HG03095 (cell line): ENCODE data around the gene CCDC59.
"Not testable (repeated sequence)": the region's sequence is repeated elsewhere in the genome, so short reads cannot be mapped to it uniquely, and the experiment has no call there.

ENCODE experiments used
- ATAC-seq: cut with Tn5 transposase; IDR thresholded peaks from one replicate; pipeline ENCODE4 v1.9.1; 2021; ENCODE audit warnings: moderate library complexity; ENCODE audit not compliant: unreplicated experiment

Gene CCDC59, protein sequence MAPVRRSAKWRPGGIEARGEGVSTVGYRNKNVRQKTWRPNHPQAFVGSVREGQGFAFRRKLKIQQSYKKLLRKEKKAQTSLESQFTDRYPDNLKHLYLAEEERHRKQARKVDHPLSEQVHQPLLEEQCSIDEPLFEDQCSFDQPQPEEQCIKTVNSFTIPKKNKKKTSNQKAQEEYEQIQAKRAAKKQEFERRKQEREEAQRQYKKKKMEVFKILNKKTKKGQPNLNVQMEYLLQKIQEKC

DNA sequence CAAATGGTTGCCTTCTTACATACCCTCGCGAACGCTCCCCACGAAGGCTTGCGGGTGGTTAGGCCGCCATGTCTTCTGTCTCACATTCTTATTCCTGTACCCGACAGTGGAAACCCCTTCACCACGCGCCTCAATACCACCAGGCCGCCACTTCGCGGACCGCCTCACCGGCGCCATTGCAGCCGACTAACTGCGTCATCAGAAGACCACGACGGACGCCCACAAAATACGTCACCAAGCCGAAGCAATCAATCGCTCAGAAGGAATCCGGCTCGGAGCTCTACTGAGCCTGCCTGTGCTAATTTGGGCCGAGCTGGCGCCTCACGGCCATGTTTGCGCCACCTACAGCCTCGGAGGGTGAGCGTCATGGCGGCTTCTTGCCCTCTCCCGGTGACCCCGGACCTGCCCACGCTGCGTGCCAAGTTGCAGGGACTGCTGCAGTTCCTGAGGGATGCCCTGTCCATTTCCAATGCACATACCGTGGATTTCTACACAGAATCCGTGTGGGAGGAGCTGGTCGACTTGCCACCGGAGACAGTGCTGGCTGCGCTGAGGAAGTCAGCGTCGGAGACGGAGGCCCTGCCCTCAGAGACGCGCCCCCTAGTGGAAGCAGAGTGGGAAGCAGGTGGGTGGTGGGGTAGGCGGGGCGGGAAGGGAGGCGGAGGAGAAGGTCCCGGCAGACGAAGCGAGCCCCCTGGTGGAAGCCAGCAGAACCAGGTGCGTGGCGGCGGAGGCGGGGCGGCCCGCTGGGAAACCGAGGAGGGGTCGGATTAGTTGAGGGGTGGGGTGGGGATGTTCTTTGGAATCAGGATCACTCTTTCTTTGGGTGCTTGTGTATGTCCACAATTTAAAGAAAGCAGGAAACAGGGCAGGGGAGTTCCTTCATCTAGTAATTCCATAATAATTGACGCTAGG lies at the start of gene CCDC59, which contains the start of gene METTL25:
TSS of gene CCDC59 (minus strand) at position 188 of the 915 bp plus-strand sequence. CDS start at position 177, 11 bp downstream.
TSS of gene METTL25 (plus strand) at position 330 of the 915 bp plus-strand sequence. CDS start at position 367, 37 bp downstream.
- ATAC-seq, result peak; percentile 91

DNA sequence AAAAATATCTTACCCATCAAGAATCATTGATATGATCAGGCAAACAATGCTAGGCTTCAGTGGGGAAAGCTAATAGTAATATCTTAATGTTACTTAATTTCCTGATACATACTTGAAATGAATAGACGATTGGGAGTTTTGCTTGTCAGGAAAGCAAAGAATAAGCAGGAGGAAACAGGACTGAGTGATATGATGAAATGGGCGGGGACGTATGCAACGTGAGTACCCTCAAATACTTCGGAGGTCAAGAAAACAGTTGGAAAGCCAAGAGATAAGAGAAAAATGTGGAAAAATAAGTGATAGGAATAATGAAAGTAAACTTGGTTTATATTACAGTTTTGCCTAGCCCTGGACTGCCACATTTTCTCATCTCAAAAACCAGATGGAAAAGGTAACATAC lies 49.3 kb upstream of the CCDC59 start:
- no peak for ATAC-seq

DNA sequence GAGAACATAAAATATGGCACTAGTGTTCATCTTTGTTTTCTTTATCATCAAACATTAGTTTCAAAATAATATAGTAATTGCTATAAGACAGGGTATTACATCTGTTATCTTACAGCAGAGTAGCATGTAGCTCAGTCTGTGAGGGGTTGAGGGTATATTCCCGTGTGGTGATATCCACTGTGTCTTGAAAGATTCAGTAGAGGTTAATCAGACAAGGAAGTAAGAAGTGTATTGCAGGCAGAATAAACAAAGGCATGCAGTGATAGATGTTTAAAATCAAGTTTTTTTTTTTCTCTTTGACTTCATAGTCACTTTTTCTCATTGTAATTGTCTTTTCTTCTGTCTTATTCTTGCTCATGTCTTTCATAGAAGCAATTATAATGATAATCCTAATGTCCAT lies 48.5 kb upstream of the CCDC59 start:
- no peak for ATAC-seq

DNA sequence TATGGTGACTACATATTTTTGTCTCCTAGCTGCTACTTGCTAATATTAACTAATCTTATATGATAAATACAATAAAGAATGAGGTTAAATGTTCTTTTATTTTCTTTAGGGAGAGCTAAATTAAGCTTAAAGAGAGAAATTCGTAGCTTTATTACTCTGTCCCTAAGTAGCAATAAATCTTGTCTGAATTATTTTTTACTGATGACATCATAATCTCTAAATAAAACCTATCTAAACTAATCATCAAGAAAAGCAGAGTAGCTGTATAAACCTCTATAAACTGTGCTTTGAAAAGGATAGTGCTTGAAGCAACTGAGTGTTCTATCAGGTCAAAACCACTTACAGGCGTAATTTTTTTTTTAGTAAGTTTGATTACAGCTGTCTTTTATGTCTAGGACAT lies 42.6 kb upstream of the CCDC59 start:
- no peak for ATAC-seq

DNA sequence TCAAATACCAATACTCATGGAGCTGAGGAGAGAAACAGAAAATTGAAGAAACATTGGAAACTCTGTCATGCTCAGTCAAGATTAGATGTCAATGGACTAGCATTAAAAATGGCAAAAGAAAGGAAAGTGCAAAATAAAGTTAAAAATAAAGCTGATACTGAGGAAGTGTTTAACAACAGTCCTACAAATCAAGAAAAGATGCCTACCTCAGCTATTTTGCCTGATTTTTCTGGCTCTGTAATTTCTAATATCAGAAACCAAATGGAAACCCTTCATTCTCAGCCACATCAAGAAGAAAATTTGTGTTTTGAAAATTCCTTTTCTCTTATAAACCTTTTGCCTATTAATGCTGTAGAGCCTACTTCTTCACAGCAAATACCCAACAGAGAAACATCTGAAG lies 40.7 kb upstream of the CCDC59 start:
- ATAC-seq, result no peak

DNA sequence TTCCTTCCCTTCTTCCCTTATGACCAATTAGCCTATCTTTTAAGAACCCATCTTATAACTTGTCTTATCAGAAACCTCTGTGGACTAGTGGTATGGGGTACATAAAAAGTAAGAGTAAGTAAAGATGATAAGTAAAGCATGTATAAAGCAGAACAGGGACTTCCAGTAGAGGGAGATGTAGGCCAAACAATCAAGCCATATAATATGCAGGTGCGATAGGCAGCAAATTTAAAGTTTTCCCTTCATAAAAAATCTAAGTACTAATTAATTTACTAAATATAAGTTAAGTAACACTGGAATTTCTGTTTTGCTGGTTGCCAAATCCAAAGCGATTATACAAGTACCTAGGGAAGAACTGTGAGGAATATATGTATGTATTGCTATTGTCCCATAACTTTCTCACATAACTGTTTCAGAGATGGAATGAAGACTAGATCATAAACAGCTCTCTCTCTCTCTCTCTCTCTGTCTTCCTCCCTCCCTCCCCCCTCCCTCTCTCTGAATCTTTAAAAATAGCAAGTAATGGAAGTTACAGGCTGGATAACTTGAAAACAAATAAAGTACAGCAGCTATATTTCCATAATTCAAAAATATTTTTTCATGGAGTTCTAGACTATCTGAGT lies 25.9 kb upstream of the CCDC59 start:
- ATAC-seq, result no peak

DNA sequence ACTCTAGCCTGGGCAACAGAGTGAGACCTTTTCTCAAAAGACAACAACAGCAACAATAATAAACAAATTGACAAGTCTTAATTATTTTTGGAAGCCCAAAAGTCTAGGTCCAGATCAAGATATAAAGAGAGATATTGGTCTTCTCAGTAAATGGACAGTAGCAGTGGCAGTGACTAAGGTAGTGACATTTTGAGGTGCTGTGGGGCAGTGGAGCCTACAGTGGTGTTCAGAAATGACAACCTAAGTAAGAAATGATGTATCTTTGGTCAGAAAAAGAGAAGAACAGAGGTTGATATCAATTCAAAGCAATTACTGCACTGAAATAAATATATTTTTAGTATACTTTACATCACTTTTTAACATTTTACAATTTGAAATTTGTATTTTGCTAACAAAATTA lies 20.8 kb upstream of the CCDC59 start:
- ATAC-seq, result no peak

DNA sequence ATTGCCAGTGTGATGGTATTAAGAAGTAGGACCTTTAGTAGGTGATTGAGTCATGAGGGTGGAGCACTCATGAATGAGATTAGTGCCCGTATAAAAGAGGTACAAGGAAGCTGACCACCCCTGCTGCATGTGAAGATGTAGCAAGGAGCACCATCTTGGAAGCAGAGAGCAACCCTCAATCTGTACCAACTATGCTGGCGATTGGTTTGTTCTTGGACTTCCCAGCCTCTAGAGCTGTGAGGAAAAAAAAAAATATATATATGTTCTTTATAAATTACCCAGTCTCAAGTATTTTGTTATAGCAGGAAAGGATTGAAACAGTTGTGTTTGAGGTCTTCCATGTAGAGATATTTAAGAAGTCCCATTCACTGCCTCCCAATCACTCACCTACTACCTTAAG lies 17.0 kb upstream of the CCDC59 start:
- no peak for ATAC-seq

DNA sequence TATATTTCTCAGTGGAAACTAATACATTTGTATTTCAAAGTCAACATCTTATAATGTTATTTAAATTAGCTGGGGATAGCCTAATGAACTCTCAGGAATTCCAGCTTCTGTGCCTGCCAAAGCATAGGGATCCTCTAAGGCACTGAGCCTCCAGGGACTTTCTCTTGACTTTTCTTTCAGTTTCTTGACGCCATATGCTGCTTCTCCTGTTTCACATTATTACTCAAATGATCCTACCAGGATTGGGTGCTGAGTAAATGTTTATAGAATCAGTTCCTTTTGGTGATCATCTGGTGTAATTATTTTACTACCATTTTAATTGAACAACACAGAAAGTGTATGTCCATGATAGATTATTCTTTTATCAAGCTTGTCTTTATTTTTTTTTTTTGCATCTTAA lies 8.0 kb upstream of the CCDC59 start:
- no peak for ATAC-seq

DNA sequence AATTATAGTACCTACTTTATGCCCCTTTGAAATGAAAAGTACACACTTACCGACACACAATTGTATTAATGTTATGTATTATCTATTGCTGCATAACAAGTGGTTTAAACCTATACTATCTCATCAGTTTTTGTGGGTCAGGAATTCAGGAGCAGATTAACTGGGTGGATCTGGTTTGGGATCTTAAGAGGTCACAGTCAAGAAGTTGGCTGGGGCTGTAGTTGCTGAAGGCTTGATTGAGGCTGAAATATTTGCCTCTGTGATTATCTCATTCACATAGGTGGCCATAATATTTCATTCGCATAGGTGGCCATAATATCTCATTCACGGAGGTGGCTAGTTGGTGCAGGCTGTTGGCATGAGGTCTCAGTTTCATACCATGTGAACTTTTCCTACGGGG lies 5.8 kb upstream of the CCDC59 start:
- ATAC-seq, result no peak

DNA sequence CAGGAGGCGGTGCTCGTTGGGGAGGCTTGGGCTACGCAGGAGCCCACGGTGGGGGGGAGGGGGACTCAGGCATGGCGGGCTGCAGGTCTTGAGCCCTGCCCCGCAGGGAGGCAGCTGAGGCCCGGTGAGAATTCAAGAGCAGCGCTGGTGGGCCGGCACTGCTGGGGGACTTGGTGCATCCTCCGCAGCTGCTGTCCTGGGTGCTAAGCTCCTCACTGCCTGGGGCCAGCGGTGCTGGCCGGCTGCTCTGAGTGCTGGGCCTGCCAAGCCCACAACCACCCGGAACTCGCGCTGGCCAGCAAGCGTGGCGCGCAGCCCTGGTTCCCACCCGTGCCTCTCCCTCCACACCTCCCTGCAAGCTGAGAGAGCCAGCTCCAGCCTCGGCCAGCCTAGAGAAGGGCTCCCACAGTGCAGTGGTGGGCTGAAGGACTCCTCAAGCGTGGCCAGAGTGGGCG lies 3.3 kb upstream of the CCDC59 start:
- ATAC-seq, result no peak

DNA sequence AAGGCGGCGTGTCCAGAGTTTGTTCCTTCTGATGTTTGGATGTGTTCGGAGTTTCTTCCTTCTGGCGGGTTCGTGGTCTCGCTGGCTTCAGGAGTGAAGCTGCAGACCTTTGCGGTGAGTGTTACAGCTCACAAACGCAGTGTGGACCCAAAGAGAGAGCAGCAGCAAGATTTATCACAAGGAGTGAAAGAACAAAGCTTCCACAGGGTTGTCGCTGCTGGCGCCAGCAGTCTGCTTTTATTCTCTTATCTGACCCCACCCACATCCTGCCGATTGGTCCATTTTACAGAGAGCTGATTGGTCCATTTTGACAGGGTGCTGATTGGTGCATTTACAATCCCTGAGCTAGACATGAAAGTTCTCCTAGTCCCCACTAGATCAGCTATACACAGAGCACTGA lies 2.6 kb upstream of the CCDC59 start:
- ATAC-seq, result not testable (repeated sequence)

DNA sequence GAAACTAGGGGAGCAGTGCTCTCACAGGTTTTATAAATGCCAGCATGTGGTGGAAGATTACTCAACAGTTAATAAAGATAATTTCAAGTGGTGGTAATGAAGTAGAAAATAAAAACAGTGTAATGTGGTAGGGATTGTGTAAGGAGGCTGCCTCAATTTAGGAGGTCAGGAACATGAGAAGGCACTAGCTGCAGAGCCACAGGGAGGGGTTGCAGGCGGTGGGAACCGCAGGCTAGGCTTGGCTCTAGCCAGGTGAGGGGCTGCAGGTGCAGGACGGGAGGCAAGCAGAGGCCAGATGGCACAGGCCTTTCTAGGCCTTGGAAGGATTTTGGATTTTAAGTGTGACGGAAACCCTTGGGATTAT lies 910 bp upstream of the CCDC59 start:
- ATAC-seq, result peak; percentile 24

DNA sequence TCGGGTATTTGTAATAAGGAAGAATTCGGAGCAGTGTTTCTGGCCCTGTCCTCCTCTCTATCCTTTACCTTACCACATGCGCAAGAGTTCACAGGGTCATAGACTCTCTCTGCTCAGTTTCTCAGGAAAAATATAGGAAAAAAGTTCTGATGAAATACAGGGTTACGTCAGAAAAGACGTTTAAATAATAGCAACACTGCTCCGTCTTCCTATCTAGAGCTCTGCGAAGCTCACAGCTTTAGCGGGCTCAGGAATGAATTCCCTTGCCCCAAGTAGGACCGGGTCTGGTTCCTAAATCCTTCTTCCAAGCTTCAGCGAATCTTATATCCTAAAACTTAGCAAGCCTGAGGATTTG lies 365 bp downstream of the CCDC59 start:
- no peak for ATAC-seq

DNA sequence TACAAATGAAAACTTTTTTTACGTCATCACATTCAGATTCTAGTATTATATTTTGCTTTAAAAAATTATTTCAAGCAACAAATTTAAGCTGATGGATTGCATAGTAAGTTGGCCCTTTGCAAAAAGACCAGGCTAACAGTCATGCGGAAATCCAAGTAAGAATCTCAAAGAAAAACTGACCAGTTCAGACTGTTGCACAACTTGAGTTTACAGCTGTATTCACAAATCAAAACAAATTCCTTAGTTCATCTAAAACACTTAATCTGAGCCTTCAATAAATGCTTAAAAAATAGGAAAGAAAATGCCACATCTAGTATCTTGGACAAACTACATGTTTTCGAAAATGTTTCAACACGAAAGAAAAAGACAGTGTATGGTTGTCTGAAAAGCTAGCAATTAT lies 847 bp downstream of the CCDC59 start:
- no peak for ATAC-seq

DNA sequence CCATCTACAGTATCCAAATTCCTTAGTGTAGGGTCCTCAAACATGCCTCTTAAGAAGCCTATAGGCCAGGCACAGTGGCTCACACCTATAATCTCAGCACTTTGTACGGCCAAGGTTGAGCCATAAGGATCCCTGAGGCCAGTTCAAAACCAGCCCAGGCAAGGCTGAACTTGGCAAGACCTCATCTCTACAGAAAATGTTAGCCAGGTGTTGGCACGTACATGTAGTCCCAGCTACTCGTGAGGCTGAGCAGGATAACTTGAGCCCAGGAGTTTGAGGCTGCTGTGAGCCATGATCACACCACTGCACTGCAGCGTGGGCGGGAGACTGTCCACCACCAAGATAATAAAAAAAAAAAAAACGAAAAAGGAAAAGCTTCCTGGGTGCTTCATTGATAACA lies 6.8 kb downstream of the CCDC59 start:
- no peak for ATAC-seq

DNA sequence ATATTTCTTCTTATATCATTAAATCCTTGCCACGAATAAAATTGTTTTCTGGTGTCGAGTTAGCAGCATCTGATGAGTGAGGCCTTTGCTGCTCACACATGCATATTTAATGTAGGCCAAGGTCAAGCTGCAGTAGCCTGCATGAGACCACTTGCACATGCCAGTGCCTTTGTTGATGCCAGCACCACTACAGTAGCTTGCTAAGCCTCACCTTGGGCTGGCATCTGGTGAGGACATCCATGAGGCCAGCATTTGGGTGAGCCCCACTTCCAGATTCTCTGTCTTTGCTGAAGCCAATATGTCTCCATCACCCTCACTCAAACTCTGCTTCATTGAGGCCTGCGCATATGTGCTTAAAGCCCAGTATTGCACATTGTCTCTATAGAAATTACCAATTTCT lies 8.0 kb downstream of the CCDC59 start:
- ATAC-seq, result no peak

DNA sequence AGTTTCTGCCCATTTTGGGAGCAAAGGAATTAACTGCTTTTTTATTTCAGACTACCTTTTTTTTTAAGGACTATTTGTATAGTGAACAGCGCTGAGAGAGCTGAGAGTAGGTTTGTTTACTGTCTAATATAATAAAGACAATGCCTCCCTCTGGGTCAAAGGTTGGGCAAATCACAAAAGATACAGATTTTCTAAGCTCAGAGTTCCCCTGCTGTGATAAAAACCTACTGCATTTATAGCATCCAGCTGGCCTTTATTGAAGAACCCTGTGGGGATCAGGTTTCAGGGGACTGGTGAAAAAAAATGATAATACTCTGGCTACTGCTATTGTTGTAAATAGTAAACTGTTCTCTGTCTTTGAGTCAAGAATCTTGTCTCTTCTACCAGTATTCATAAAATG lies 28.7 kb downstream of the CCDC59 start:
- ATAC-seq, result no peak

DNA sequence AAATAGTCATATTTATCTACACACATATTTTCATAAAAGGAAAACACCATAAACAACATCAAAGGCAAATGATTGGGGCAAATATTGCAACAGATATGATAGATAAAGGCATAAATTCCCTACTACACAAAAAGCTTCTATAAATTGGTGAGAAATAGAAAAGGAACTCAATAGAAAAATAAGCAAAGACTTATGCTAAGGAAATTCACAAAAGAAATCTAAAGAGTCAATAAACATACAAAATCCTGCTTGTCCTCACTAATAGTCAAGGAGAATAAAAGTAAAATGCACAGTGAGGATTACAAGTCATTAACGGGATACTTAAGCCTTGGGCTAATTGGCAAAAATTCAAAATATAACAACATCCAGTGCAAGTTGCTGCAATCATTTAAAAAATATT lies 30.3 kb downstream of the CCDC59 start:
- ATAC-seq, result no peak

DNA sequence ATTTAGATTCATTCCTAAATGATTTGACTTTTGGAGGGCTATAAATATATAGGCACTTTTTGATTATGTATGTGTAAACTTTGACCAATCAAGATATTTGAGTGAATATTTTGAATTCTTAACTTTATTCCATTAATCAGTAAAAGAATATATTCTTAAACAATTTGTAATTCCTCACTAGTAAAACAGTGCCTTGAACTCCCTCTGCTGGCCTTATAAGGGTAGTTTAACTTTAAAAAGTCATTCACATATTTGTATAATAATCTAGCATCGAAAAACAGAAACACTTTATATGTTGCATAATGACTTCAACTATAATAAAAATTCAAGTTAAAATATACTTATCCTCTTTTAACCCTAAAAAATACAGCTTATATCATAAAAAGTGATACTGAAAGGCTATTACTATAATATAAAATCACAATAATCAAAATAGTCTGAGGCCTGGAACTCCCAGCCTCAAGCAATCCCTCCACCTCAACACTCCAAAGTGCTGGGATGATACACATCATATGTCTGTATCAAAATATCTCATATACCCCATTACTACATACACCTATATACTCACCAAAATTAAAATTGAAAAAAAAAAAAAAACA lies 31.2 kb downstream of the CCDC59 start:
- no peak for ATAC-seq

DNA sequence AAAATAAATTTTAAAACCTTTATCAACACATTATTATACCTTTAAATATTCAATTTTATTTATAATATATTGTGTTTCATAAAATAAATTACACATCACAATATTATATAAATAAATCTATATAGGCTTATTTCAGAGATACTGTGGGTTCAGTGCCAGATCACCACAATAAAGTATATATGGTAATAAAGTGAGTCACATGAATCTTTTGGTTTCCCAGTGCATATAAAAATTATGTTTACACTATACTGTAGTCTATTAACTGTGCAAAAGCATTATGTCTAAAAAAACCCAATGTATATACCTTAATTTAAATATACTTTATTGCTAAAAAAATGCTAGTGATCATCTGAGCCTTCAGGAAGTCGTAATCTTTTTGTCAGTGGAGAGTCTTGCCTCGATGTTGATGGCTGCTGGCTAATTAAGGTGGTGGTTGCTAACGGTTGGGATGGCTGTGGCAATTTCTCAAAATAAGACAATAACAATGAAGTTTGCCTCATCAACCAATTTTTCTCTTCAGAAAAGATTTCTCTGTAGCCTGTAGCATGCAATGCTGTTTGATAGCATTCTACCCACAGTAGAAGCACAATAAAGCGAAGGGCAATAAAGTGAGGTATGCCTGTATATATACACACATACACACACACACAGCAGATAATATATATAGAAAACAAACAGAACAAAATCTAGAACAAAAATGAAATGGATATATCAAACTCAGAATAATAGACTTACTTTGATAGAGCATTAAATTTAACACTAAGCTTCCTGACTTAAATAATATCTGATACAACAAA lies 32.4 kb downstream of the CCDC59 start:
- ATAC-seq, result no peak
